HG02623 (cell line): ENCODE measurements around the gene NAA15.
A peak's percentile ranks its signal among the peaks of the same experiment; 100 is the strongest.
"Not testable (repeated sequence)": the region's sequence is repeated elsewhere in the genome, so short reads cannot be mapped to it uniquely, and the experiment has no call there.

ENCODE experiments used
- ATAC-seq: cut with Tn5 transposase; IDR thresholded peaks from one replicate; pipeline ENCODE4 v1.9.1; 2021; ENCODE audit warnings: moderate library complexity; ENCODE audit not compliant: unreplicated experiment

Gene NAA15

GRCh38 chr4:139337612-139338011 lies 36.3 kb downstream of the NAA15 start:
- no peak for ATAC-seq

- ATAC-seq = no peak
Observed at GRCh38 chr4:139361301-139361700, 60.0 kb downstream of the NAA15 start.

- no peak for ATAC-seq
Observed at GRCh38 chr4:139367421-139368090, 66.3 kb downstream of the NAA15 start.

- ATAC-seq = no peak
Observed at GRCh38 chr4:139368998-139369397, 67.7 kb downstream of the NAA15 start.

- ATAC-seq = no peak
Observed at GRCh38 chr4:139374251-139374650, 72.9 kb downstream of the NAA15 start.

GRCh38 chr4:139386421-139386820 lies 85.1 kb downstream of the NAA15 start:
- ATAC-seq = no peak

GRCh38 chr4:139389102-139389501 lies 87.8 kb downstream of the NAA15 start:
- no peak for ATAC-seq

- no peak for ATAC-seq
Observed at GRCh38 chr4:139389991-139390390, 88.7 kb downstream of the NAA15 start.

GRCh38 chr4:139391731-139392130 lies 90.4 kb downstream of the NAA15 start:
- no peak for ATAC-seq

- ATAC-seq = no peak
Observed at GRCh38 chr4:139392797-139393196, 91.5 kb downstream of the NAA15 start.

GRCh38 chr4:139401368-139401767 lies 100.1 kb downstream of the NAA15 start:
- ATAC-seq = no peak

- no peak for ATAC-seq
Observed at GRCh38 chr4:139402436-139402835, 101.1 kb downstream of the NAA15 start.

GRCh38 chr4:139403462-139403861 lies 102.2 kb downstream of the NAA15 start:
- no peak for ATAC-seq

- ATAC-seq = no peak
Observed at GRCh38 chr4:139410312-139410711, 109.0 kb downstream of the NAA15 start.

GRCh38 chr4:139414671-139415210 lies 113.4 kb downstream of the NAA15 start:
- not testable (repeated sequence) for ATAC-seq

GRCh38 chr4:139416073-139416673 lies 114.9 kb downstream of the NAA15 start:
- no peak for ATAC-seq

- ATAC-seq = peak; percentile 82
Observed at GRCh38 chr4:139419388-139419914, 118.1 kb downstream of the NAA15 start.

- no peak for ATAC-seq
Observed at GRCh38 chr4:139420652-139421051, 119.3 kb downstream of the NAA15 start.

GRCh38 chr4:139436122-139436521 lies 134.8 kb downstream of the NAA15 start:
- no peak for ATAC-seq

- ATAC-seq = no peak
Observed at GRCh38 chr4:139438141-139438540, 136.8 kb downstream of the NAA15 start.

- ATAC-seq = no peak
Observed at GRCh38 chr4:139441029-139441428, 139.7 kb downstream of the NAA15 start.

GRCh38 chr4:139443661-139444060 lies 142.4 kb downstream of the NAA15 start:
- ATAC-seq = no peak
